ENCODE results near the gene RPSA.
"Not testable (repeated sequence)": the region's sequence is repeated elsewhere in the genome, so short reads cannot be mapped to it uniquely, and the experiment has no call there.

Gene RPSA

DNA sequence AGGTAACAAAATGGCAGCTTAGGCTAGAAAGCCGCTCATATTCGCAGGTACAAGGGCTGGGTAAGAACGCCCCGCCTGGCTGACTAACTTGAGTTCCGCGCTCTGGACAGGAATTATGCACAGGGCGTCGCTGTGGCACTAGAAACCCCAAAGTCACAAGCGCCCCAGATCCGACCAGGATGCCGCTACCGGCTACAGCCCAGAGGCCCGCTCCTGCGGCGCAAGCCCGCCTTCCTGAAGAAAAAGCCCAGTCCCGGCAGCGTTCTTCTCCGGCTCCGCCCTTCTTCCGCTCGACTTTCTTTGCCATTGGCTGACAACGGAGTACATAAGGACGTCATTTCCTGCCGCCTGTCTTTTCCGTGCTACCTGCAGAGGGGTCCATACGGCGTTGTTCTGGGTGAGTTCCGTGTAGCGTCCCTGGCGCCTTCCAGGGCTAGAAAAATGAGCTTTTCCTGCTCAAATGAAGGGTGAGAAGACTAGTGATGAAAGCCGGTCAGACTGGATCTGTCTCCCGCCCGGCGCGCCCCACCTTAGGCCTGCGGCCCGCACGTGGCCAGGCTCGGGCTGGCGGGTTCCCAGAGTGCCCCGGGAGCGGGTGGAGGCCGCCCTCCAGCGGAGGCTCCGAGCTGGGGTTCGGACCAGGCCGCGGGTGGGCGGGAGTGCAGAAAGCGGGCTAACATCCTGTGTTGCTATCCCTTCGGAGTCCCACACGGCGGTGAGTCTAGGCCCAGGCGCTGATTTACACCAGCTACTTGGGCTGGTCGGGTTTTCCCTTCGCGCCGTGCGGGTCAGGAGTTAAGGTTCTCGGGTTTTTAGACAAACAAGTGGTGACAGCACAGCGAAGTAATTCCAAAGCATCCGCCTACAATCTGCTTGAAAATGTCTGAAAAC is at the start of gene RPSA:
Gene RPSA (plus strand): TSS at position 353 of the 891 bp plus-strand sequence. CDS start 934 bp downstream, outside the sequence.
- peak; percentile 93 for DNase-seq (ENCODE audit: low read depth)

GRCh38 chr3:39358333-39358732 is 48.2 kb upstream of the RPSA start:
- DNase-seq (ENCODE audit: low read depth), result no peak

GRCh38 chr3:39361252-39361927 is 45.1 kb upstream of the RPSA start:
- peak; percentile 50 for DNase-seq (ENCODE audit: low read depth)

- DNase-seq (ENCODE audit: low read depth), result no peak
Measured at GRCh38 chr3:39362192-39362591, 44.3 kb upstream of the RPSA start.

- no peak for DNase-seq (ENCODE audit: low read depth)
Measured at GRCh38 chr3:39362812-39363211, 43.7 kb upstream of the RPSA start.

- DNase-seq (ENCODE audit: low read depth), result not testable (repeated sequence)
Measured at GRCh38 chr3:39370450-39370849, 36.1 kb upstream of the RPSA start.

GRCh38 chr3:39372833-39373232 is 33.7 kb upstream of the RPSA start:
- DNase-seq (ENCODE audit: low read depth), result no peak

- no peak for DNase-seq (ENCODE audit: low read depth)
Measured at GRCh38 chr3:39376959-39377634, 29.4 kb upstream of the RPSA start.

DNA sequence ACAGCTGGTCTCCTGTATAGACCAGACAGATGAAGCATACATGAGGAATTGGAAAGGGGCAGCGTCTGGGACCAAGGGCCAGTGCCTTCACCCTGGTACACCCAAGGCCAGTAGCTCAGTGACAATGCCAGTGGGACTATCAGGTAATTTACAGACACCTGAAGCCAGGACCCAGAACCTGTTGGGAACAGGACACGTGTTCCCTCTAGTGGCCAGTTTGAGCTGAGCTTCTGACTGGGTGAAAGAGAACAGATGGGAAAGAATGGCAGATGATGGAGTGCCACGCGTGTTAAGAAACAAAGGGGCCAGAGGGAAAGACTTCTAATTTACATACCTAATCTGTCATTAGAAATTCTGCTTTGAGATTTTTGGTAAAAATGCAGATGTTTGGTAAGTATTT is 28.4 kb upstream of the RPSA start:
- DNase-seq (ENCODE audit: low read depth), result peak; percentile 39

GRCh38 chr3:39378957-39379777 is 27.4 kb upstream of the RPSA start:
- DNase-seq (ENCODE audit: low read depth), result no peak

- DNase-seq (ENCODE audit: low read depth), result no peak
Measured at GRCh38 chr3:39379778-39380155, 26.8 kb upstream of the RPSA start.

DNA sequence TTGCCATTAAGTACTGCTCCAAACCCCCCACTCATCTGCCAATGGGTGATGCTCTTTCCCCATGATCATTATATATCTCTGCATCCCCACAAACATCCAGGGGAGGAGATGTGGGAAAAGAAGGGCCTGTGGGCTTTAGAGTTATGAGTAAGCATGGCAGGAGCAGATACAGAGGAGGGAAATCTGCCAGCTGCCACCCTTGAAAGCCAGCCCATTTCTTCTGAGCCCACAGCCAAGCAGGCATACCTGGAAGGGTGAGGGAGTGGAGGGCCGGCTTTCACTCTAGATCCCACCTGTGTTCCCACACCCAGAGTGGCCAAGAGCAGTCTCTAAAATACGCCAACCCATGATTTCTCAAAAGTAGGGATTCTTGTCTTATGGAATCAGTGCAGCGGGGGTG is 25.1 kb upstream of the RPSA start:
- no peak for DNase-seq (ENCODE audit: low read depth)

DNA sequence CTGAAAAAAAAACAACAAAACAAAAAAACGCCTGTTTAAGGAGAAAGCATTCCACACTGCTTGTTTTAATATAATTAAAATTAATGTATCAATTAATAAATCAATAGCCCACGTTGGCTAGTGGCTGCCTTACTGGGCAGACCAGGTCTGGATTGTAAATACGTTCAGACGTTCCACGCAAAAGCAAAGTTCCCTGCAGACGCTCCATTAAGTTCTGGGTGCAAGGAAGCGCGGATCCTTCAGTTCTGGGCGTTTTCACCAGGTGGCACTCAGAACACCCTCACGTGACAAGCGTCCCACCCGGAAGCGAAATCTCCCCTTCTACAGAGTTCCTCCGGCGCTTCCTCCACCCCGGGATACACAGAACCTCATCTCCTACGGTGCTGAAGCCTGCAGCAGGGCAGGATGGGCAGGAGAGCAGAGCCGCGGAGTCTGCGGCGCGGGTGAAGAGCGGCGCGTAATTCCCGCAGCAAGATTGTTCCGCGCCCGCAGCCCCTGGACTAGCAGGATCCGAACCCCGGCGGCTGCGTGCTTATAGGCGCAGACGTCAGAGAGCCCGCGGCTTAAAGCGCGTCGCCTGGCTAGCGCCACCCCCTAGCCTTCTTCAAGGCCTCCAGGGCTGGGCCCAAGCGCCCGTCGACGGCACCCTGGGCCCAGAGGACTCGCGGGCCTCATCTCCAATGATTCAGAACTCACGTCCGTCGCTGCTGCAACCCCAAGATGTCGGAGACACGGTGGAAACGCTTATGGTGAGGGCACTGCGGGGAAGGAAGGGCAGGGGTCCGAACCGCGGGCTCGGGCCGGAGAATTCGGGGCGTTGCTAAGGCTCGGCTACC is 23.3 kb upstream of the RPSA start, which contains the start of gene SLC25A38:
Gene SLC25A38 (plus strand): TSS at position 326 of the 836 bp plus-strand sequence. CDS start 355 bp downstream, at position 681.
- DNase-seq (ENCODE audit: low read depth), result peak; percentile 67

GRCh38 chr3:39383881-39384664 is 22.4 kb upstream of the RPSA start:
- DNase-seq (ENCODE audit: low read depth), result peak; percentile 92

GRCh38 chr3:39384665-39385000 is 21.9 kb upstream of the RPSA start:
- no peak for DNase-seq (ENCODE audit: low read depth)

DNA sequence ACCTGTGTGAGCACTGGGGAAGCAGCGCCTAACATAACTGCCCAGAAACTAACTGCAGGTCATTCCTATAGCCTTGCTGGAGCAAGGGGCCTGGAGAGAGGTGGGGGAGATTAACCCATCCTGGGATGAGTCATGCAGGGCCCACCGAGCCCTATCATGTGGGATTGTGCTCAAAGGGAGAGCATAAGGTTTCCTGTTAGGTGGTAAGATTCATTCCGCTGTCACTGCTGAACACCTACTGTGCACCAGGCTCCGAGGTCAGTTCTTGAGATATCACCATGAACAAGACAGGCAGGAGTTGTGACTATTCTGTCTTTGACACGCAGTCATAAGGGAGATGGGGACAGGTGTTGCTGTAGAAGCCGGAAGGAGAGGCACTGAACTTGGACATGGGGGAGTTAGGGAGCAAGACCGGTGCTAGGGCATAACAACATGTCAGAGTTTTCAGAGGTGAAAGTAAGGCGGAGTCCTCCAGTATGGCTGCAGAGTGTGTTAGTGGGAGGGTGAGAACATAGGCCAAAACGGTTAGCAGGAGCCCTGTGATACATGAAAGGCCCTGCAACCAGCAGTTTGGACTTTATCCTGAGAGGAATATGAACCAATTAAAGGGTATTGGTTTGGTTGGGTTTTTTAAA is 20.9 kb upstream of the RPSA start:
- DNase-seq (ENCODE audit: low read depth), result no peak

DNA sequence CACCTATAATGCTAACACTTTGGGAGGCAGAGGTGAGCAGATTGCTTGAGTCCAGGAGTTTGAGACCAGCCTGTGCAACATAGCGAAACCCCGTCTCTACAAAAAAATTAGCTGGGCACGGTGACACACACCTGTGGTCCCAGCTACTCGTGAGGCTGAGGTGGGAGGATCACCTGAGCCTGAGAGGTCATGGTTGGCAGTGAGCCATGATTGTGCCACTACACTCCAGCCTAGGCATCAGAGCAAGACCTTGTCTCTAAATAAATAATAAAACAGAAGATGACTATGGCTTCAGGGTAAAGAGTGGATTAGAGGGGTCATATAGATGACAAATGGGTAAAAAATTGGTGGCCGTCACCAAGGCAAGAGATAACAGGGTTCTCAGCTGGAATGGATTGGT is 20.2 kb upstream of the RPSA start:
- DNase-seq (ENCODE audit: low read depth), result no peak

- no peak for DNase-seq (ENCODE audit: low read depth)
Measured at GRCh38 chr3:39387411-39387975, 19.0 kb upstream of the RPSA start.

GRCh38 chr3:39388153-39388552 is 18.4 kb upstream of the RPSA start:
- DNase-seq (ENCODE audit: low read depth), result no peak

All from activated gamma-delta T cell treated with anti-CD3 and anti-CD28 coated beads, Interleukin-2, amount 50 U/mL, for 16 hours (primary cell).